Neuronal stem cell (in vitro differentiated cells): ENCODE data around the gene NRTN.

Experiments used
- DNase-seq: peaks from one replicate; pipeline ENCODE4 v3.0.0-alpha.2; 2013; ENCODE audit warnings: low spot score
- H2AFZ ChIP-seq: one replicate; pipeline ENCODE4 v1.6.1; 2013; ENCODE audit warnings: mild to moderate bottlenecking, low read length, inconsistent platforms
- H2AK5ac ChIP-seq: 2 replicates; pipeline ENCODE4 v1.6.1; 2013; ENCODE audit warnings: low read depth, mild to moderate bottlenecking, inconsistent platforms, low read length, moderate library complexity, mixed read lengths
- H2BK120ac ChIP-seq: 2 replicates; pipeline ENCODE4 v1.6.1; 2013; ENCODE audit warnings: low read depth, mild to moderate bottlenecking, inconsistent platforms, low read length, moderate library complexity, mixed read lengths
- H2BK12ac ChIP-seq: one replicate; pipeline ENCODE4 v1.6.1; 2013; ENCODE audit warnings: low read length, inconsistent platforms
- H2BK15ac ChIP-seq: 2 replicates; pipeline ENCODE4 v1.6.1; 2013; ENCODE audit warnings: mild to moderate bottlenecking, low read length, inconsistent platforms, mixed read lengths
- H2BK5ac ChIP-seq: one replicate; pipeline ENCODE4 v1.6.1; 2013; ENCODE audit warnings: inconsistent platforms, mild to moderate bottlenecking, low read length, moderate library complexity
- H3K14ac ChIP-seq: one replicate; pipeline ENCODE4 v1.6.1; 2013; ENCODE audit warnings: low read length, inconsistent platforms
- H3K18ac ChIP-seq: 2 replicates; pipeline ENCODE4 v1.6.1; 2013; ENCODE audit warnings: low read length, inconsistent platforms
- H3K23ac ChIP-seq: 2 replicates; pipeline ENCODE4 v1.6.1; 2013; ENCODE audit warnings: low read depth, mild to moderate bottlenecking, mixed read lengths, low read length, inconsistent platforms; ENCODE audit not compliant: poor library complexity
- H3K27ac ChIP-seq: replicated peaks from 3 replicates; pipeline ENCODE4 v1.5.1; 2013; ENCODE audit warnings: low read length, inconsistent platforms
- H3K27me3 ChIP-seq, 3 experiments: 2 replicates each; pipeline ENCODE4 v1.6.1; 2013; ENCODE audit warnings: low read length in 3 of 3, mild to moderate bottlenecking in 2 of 3, inconsistent platforms in 1 of 3, low read depth in 1 of 3, mixed read lengths in 1 of 3, moderate library complexity in 1 of 3; ENCODE audit not compliant: control insufficient read depth in 3 of 3, insufficient read depth in 3 of 3
- H3K36me3 ChIP-seq, 2 donors: replicated peaks in 1 of 2; 2 replicates each; pipeline ENCODE4 v1.6.1; 2013; ENCODE audit warnings: low read length in 2 of 2; ENCODE audit not compliant: control insufficient read depth in 2 of 2, insufficient read depth in 2 of 2
- H3K4ac ChIP-seq: 2 replicates; pipeline ENCODE4 v1.6.1; 2013; ENCODE audit warnings: inconsistent platforms, mild to moderate bottlenecking, low read length, moderate library complexity
- H3K4me1 ChIP-seq, 2 donors: 1 replicate in 1 of 2; 2 replicates in 1 of 2; pipeline ENCODE4 v1.6.1; 2013; ENCODE audit warnings: low read length in 2 of 2, low read depth in 1 of 2; ENCODE audit not compliant: control insufficient read depth in 2 of 2, insufficient read depth in 1 of 2
- H3K4me2 ChIP-seq: one replicate; pipeline ENCODE4 v1.6.1; 2013; ENCODE audit warnings: mild to moderate bottlenecking, low read length, inconsistent platforms; ENCODE audit not compliant: insufficient read depth, poor library complexity, severe bottlenecking
- H3K4me3 ChIP-seq, 2 donors: 2 replicates each; pipeline ENCODE4 v1.5.1; 2013; ENCODE audit warnings: low read length in 2 of 2, mild to moderate bottlenecking in 2 of 2, inconsistent platforms in 1 of 2, moderate library complexity in 1 of 2
- H3K79me1 ChIP-seq: one replicate; pipeline ENCODE4 v1.6.1; 2013; ENCODE audit warnings: low read depth, mild to moderate bottlenecking, inconsistent platforms, low read length, moderate library complexity
- H3K9ac ChIP-seq: one replicate; pipeline ENCODE4 v1.6.1; 2013; ENCODE audit warnings: mild to moderate bottlenecking, low read depth, low read length, inconsistent platforms; ENCODE audit not compliant: poor library complexity
- H3K9me3 ChIP-seq, 2 donors: replicated peaks in 1 of 2; 2 replicates each; pipeline versions ENCODE3 to v1.6.1; 2013; ENCODE audit warnings: low read length in 2 of 2, mild to moderate bottlenecking in 2 of 2, inconsistent platforms in 1 of 2, low read depth in 1 of 2, mixed read lengths in 1 of 2, moderate library complexity in 1 of 2; ENCODE audit not compliant: control insufficient read depth in 2 of 2, insufficient read depth in 1 of 2
- H4K8ac ChIP-seq: one replicate; pipeline ENCODE4 v1.6.1; 2013; ENCODE audit warnings: low read depth, mild to moderate bottlenecking, inconsistent platforms, low read length, moderate library complexity
- H4K91ac ChIP-seq: one replicate; pipeline ENCODE4 v1.6.1; 2013; ENCODE audit warnings: low read length, low read depth, mild to moderate bottlenecking, inconsistent platforms; ENCODE audit not compliant: poor library complexity
- WGBS, 2 donors: extraction: QIAGEN DNeasy Blood & Tissue Kit; methylation state at CpG; one replicate each; pipeline ENCODE4 v1.1.7; 2013; ENCODE audit warnings: missing lambda C conversion rate in 2 of 2, mixed read lengths in 1 of 2; ENCODE audit not compliant: insufficient read length in 2 of 2, insufficient replicate concordance in 1 of 2; ENCODE audit errors: extremely low coverage in 2 of 2; 5-methylcytosine and 5-hydroxymethylcytosine counted together

The NRTN gene

DNA sequence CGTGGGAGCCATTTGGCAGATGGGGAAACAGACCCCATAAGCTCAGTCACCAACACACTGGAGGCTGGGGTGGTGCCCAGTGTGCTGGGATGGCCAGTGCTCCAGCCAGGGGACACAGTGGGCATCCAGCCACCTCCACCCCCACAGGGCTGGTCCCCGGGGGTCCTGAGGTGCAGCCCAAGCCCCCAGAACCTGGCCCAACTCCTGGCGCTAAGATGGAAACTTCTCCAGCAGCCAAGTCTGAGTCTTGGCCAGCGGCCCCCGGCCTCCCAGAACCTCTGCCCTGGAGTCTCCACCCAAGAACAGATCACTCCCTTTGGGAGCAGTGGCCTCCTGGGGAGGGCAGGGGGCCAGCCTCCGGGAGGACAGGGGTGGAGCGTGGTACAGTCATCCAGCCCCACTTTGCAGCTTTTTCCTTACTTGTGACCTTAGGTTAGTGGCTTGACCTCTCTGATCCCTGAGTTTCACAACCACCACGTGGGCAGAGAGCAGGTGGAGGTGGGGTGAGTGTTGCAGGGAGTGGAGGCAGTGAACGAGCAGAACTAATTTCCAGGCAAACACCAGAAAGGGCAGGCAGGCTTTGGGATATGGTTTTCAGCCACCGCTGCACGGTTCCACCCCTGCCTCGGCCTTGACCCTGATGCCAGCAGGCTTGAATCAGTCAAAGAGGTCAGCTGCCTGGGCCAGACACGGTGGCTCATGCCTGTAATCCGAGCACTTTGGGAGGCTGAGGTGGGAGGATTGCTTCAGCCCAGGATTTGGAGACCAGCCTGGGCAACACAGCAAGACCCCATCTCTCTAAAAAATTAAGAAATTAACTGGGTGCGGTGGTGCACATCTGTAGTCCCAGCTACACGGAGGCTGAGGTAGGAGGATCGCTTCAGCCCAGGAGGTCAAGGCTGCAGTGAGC, 4.3 kb upstream of the NRTN start:
- no peaks in the 10 kb centered on the region for H3K36me3 ChIP-seq
- peaks cover 6% of the 10 kb centered on the region for H3K79me1 ChIP-seq
- DNase-seq = no peak
- H3K14ac ChIP-seq = no peak overlapping the region
- H2AK5ac ChIP-seq = peak overlapping the region; percentile 63
- H3K4me1 ChIP-seq = peaks cover 16 to 24% of the 10 kb centered on the region in 2 donors
- H3K27ac ChIP-seq = no peak overlapping the region
- no peak overlapping the region for H2BK120ac ChIP-seq
- H3K18ac ChIP-seq = no peak overlapping the region
- no peak overlapping the region for H2AFZ ChIP-seq
- H2BK5ac ChIP-seq = peak overlapping the region; percentile 24
- H2BK12ac ChIP-seq = peak overlapping the region; percentile 82
- H3K9ac ChIP-seq = no peak overlapping the region
- peaks cover 0 to 16% (median 7%) of the 10 kb centered on the region in 3 experiments for H3K27me3 ChIP-seq
- H3K4ac ChIP-seq = no peak overlapping the region
- no peak overlapping the region for H3K4me3 ChIP-seq
- H4K91ac ChIP-seq = no peak overlapping the region
- peaks cover 0 to 5% of the 10 kb centered on the region in 2 donors for H3K9me3 ChIP-seq
- WGBS, 2 donors = no CpG with 5 or more reads among the region's 17 CpGs
- H4K8ac ChIP-seq = no peak overlapping the region
- H3K23ac ChIP-seq = no peak overlapping the region
- H3K4me2 ChIP-seq = no peak overlapping the region
- H2BK15ac ChIP-seq = peak overlapping the region; percentile 30

DNA sequence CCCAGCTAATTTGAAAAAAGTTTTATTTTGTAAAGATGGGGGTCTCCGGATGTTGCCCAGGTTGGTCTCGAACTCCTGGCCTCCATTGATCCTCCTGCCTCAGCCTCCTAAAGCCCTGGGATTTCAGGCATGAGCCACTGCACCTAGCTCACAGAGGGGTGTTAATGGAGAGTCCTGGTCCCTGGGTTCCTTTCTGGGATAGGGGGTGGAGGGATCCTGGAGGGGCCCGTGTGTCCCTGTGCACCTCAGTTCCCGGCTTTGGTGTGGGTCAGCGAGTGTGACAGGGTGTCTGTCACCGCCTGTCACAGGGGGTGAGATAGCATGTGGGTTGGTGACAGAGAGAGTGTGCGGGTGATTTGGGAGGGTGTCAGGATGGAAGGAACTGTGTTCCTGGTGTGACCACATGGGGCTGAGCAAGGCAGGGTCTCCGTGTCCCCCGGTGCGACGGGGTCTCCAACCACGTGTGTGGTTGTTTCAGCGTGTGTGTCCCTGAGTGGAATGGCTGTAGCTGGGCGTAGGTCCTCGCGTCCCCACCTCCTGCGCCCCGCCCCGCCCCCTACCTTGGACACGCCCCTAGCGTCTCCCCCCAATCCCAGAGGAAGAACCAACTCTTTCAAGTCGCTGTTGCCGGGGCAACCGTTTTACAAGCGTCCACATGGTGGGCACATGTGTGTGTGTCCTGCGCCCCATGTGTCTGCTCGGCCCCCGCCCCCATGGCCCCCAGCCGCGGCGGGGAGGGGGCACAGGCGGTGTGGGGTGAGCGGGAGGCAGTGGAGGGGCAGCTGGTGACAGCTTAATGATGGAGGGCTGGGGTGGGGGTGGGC, 2.9 kb upstream of the NRTN start:
- peaks cover 20 to 32% of the 10 kb centered on the region in 2 donors for H3K4me1 ChIP-seq
- H3K23ac ChIP-seq = peak overlapping the region; percentile 8
- peak overlapping the region; percentile 34 for H3K9ac ChIP-seq
- peak overlapping the region; percentile 76 for H3K18ac ChIP-seq
- WGBS, 2 donors = no CpG with 5 or more reads among the region's 33 CpGs
- H2BK120ac ChIP-seq = no peak overlapping the region
- H3K9me3 ChIP-seq = peaks cover 0 to 5% of the 10 kb centered on the region in 2 donors
- no peak overlapping the region for H4K91ac ChIP-seq
- H2BK5ac ChIP-seq = no peak overlapping the region
- H3K4ac ChIP-seq = no peak overlapping the region
- no peak overlapping the region for H3K27ac ChIP-seq
- H3K79me1 ChIP-seq = peaks cover 7% of the 10 kb centered on the region
- no peaks in the 10 kb centered on the region for H3K36me3 ChIP-seq
- H2AK5ac ChIP-seq = peak overlapping the region; percentile 3
- no peak overlapping the region for H2BK12ac ChIP-seq
- no peak overlapping the region for H3K14ac ChIP-seq
- H3K27me3 ChIP-seq = peaks cover 0 to 15% (median 13%) of the 10 kb centered on the region in 3 experiments
- DNase-seq = peak; percentile 71
- H3K4me3 ChIP-seq = peak overlapping the region in 1 of 2 donors; percentile 5
- H3K4me2 ChIP-seq = peak overlapping the region; percentile 44
- H4K8ac ChIP-seq = no peak overlapping the region
- H2AFZ ChIP-seq = peak overlapping the region; percentile 69
- H2BK15ac ChIP-seq = peak overlapping the region; percentile 97

DNA sequence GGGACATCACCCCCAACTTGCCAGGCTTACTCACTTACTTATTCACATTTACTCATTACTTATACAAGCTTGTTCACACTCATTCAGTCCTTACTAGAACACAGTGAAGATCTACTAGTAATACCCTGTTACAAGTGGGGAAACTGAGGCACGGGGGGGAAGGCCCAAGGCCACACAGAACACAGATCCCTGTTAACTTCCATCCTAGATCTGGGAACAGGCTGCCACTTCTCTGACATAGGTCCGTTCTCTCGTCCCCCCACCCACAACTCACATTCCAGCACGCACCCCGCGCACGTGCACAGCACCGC, 1.5 kb upstream of the NRTN start:
- DNase-seq = no peak
- Histone ChIP-seq H4K8ac (peak overlapping the region; percentile 29), H3K4me2 (peak overlapping the region; percentile 32), H3K4ac (no peak overlapping the region), H2BK15ac (peak overlapping the region; percentile 97), H2AFZ (peak overlapping the region; percentile 94), H3K14ac (peak overlapping the region; percentile 44), H3K36me3 (no peaks in the 10 kb centered on the region), H2BK12ac (no peak overlapping the region), H3K79me1 (peaks cover 7% of the 10 kb centered on the region), H3K4me1 (peaks cover 20 to 32% of the 10 kb centered on the region in 2 donors), H3K27ac (peak overlapping the region; percentile 31), H2AK5ac (peak overlapping the region; percentile 41), H4K91ac (no peak overlapping the region), H3K4me3 (peak overlapping the region; percentile 14 to 18), H3K27me3 (peaks cover 0 to 13% (median 13%) of the 10 kb centered on the region in 3 experiments), H2BK5ac (peak overlapping the region; percentile 84), H3K9ac (peak overlapping the region; percentile 87), H3K23ac (peak overlapping the region; percentile 80), H3K9me3 (peaks cover 0 to 5% of the 10 kb centered on the region in 2 donors), H2BK120ac (no peak overlapping the region), H3K18ac (peak overlapping the region; percentile 92)
- WGBS, 2 donors = no CpG with 5 or more reads among the region's 8 CpGs
